ENCODE results near the gene ETV1.

The ETV1 gene

GRCh38 chr7:13988731-13989125 is 738 bp downstream of the ETV1 start:
- in situ Hi-C loops (cut with MboI; ENCODE audit: low pct_unique_long_range_greater_than_20kb, low sequenced_read_pairs, unreplicated experiment): no loop called here
- no peak for DNase-seq (ENCODE audit: low spot score)
- TF ChIP-seq, protein P1, sequence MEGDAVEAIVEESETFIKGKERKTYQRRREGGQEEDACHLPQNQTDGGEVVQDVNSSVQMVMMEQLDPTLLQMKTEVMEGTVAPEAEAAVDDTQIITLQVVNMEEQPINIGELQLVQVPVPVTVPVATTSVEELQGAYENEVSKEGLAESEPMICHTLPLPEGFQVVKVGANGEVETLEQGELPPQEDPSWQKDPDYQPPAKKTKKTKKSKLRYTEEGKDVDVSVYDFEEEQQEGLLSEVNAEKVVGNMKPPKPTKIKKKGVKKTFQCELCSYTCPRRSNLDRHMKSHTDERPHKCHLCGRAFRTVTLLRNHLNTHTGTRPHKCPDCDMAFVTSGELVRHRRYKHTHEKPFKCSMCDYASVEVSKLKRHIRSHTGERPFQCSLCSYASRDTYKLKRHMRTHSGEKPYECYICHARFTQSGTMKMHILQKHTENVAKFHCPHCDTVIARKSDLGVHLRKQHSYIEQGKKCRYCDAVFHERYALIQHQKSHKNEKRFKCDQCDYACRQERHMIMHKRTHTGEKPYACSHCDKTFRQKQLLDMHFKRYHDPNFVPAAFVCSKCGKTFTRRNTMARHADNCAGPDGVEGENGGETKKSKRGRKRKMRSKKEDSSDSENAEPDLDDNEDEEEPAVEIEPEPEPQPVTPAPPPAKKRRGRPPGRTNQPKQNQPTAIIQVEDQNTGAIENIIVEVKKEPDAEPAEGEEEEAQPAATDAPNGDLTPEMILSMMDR (IDR thresholded peaks at IDR 0.05; ENCODE audit: extremely low read depth, insufficient read depth, missing control alignments): no peak

DNA sequence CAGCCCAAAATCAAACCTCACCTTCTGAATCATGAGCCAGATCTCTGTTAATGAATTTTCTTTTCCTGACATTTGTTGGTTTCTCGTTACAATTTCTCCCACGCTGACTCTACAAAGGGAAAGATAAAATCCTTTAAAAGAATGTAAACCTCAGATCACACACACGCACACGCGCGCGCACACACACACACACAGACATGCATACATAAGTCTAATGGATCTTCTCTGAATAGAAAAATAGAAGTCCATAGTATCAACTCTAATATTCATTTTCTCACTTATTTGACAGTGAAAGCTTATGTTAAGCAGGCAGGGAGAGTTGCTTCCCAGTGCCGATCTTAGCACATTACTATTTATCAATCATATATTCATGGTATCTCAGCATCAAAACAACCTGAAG is 1.4 kb downstream of the ETV1 start:
- DNase-seq (ENCODE audit: low spot score): no peak
- in situ Hi-C loops (cut with MboI; ENCODE audit: low pct_unique_long_range_greater_than_20kb, low sequenced_read_pairs, unreplicated experiment): no loop called here
- TF ChIP-seq, protein P1 (IDR thresholded peaks at IDR 0.05; ENCODE audit: extremely low read depth, insufficient read depth, missing control alignments): no peak

GRCh38 chr7:13987395-13987794 is 2.1 kb downstream of the ETV1 start:
- TF ChIP-seq, protein P1 (IDR thresholded peaks at IDR 0.05; ENCODE audit: extremely low read depth, insufficient read depth, missing control alignments): no peak
- no peak for DNase-seq (ENCODE audit: low spot score)
- in situ Hi-C loops (cut with MboI; ENCODE audit: low pct_unique_long_range_greater_than_20kb, low sequenced_read_pairs, unreplicated experiment): no loop called here

DNA sequence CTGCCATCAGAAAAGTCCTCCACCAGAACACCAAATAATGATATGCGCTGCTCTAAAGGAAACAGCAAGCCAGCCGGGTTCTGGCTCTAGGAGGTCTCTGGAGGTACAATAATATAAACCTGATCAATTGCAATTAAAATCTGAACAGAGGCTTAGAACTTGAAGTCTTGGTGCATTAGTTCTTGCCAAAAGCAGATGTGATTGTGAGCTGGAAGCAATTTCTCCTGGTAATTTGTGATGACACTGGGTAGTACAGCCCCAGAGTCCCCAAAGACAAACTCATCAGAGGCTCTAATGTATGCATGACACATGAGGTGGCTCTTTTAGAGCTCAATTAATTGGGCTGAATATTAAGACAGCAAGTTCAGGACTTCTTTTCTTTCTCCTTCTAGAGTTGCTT is 3.3 kb downstream of the ETV1 start:
- TF ChIP-seq, protein P1 (IDR thresholded peaks at IDR 0.05; ENCODE audit: extremely low read depth, insufficient read depth, missing control alignments): no peak
- no peak for DNase-seq (ENCODE audit: low spot score)
- in situ Hi-C loops (cut with MboI; ENCODE audit: low pct_unique_long_range_greater_than_20kb, low sequenced_read_pairs, unreplicated experiment): no loop called here

DNA sequence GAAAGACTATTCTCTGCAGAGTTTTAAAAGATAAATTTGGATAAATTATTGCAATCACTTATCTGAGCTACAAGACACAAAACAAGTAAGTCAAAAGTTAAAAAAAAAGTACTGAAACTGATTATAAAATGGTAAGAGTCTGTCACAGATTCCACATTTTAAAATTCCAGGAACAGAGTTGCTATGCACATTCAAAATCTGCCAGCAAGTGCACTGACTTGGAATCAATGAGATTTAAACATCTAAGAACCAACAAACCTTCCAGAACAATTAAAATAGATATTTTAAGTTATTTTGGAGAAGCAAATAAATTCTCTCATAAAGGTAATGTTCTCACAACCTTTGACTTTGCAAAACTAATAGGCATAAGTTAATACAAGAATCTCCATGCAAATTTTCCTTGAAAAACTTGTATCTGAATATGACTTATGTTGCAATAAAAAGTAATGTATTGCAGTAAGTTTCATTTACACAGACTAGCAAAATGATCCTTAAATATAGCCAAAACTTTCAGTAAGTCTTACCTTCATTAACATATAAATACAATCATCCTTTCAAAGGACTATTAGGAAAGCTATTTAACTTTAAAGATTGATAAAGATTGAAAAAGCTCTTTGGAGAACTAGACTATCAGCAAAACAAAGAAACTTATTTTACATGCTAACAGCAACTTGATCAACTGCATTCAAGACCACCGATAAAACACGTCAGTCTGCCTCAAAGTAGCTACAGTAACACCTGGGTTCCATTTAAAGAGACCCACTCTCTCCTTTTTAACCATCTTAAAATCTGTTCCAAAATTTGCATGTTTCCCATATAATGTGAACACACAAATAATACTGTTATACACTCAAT is 4.4 kb downstream of the ETV1 start:
- DNase-seq (ENCODE audit: low spot score): no peak
- in situ Hi-C loops (cut with MboI; ENCODE audit: low pct_unique_long_range_greater_than_20kb, low sequenced_read_pairs, unreplicated experiment): no loop called here
- TF ChIP-seq, protein P1 (IDR thresholded peaks at IDR 0.05; ENCODE audit: extremely low read depth, insufficient read depth, missing control alignments): no peak

DNA sequence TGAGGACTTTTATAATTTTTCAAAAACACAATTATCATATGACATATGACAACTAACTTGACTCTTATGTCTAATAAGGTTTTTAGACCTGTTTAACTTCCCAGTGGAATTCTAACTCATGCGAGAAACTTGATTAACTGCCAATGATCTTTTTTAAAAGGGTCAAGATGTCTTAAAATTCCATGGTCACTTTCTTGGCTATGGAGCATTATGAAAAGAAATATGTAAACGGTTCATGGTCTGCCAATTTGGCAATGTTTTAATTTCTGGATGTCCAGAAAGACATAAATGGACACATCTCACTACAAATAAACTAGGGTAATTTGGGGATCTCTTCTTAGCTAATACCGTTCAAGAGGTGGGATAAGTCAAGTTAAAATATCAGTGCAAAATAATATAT is 5.4 kb downstream of the ETV1 start:
- TF ChIP-seq, protein P1 (IDR thresholded peaks at IDR 0.05; ENCODE audit: extremely low read depth, insufficient read depth, missing control alignments): no peak
- in situ Hi-C loops (cut with MboI; ENCODE audit: low pct_unique_long_range_greater_than_20kb, low sequenced_read_pairs, unreplicated experiment): no loop called here

More for the DNA sequence above, 5.4 kb downstream of the ETV1 start:
- no peak for DNase-seq (ENCODE audit: low spot score)

Measured in GM13977 (cell line).